Measurements from ENCODE around the gene CRYBG1.
"Not testable (repeated sequence)": the region's sequence is repeated elsewhere in the genome, so short reads cannot be mapped to it uniquely, and the experiment has no call there.

The CRYBG1 gene

DNA sequence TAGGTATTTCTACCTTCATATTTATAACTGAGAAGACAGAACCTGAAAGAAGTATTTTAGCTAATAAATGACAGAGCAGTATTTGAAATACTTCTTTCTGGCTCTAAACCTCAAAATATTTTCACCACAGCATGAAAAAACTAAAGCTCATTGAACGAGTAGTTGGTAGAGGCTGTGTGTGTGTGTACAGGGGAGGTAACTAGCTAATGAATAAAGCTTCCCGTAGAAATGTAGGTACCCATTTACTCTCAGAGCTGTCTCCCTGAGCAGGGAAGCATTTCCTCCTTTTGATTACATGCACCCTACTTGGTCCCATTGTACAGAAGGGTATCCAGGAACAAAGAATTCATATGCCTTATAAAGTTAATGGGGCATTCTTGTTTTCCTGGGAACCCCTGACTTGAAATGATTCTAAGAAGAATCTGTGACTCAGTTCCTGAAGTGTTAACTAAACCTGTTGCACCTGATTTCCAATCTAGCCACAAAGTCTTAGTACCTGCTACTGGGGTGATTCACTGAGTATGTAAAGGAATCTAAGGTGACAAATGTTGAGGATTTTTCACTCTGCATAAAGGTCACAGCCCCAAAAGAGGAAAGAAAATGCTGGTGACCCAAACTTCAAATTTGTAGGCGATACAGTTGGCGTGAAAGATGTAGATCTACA is 12.5 kb downstream of the CRYBG1 start:
- DNase-seq (ENCODE audit: low read depth), result no peak

DNA sequence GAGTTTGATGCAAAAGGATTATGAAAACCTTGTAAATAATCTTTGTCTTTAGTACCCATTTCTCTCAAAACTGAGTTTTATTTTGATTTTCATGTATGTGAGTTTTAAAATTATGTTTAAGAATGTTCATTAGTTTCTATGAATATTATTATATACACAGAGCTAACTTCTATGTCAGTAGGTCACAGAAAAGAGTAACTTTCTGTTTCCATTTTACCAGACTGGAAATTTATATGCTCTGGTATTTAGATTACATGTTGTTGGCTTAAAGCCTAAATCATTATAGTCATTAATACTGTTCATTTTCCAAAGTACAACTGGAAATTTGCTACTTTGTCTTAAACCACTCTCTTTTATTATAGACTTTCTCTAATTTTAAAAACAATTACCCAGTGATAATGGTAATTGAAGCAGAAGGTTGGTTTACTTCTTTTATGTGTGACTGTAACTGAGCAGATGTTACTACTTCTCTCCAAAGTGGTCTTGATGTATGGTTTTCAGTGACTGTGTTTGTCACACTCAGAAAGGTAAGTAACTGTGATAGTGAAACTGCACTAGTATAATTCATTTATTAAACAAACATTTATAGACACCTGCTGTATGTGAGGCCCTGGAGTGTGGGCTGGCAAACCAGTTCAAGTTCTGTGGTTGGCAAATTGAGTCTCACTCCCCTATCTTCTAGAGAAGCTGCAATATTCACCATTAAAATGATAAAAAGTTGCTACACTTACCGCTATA is 13.2 kb downstream of the CRYBG1 start:
- no peak for DNase-seq (ENCODE audit: low read depth)

- no peak for DNase-seq (ENCODE audit: low read depth)
These were observed 16.6 kb downstream of the CRYBG1 start for GRCh38 chr6:106377061-106377540.

GRCh38 chr6:106379951-106380350 is 19.4 kb downstream of the CRYBG1 start:
- no peak for DNase-seq (ENCODE audit: low read depth)

GRCh38 chr6:106380407-106380806 is 19.9 kb downstream of the CRYBG1 start:
- no peak for DNase-seq (ENCODE audit: low read depth)

GRCh38 chr6:106381223-106381622 is 20.7 kb downstream of the CRYBG1 start:
- no peak for DNase-seq (ENCODE audit: low read depth)

GRCh38 chr6:106381881-106382280 is 21.4 kb downstream of the CRYBG1 start:
- no peak for DNase-seq (ENCODE audit: low read depth)

- DNase-seq (ENCODE audit: low read depth), result no peak
These were observed 23.1 kb downstream of the CRYBG1 start for GRCh38 chr6:106383573-106383972.

GRCh38 chr6:106385530-106385929 is 25.0 kb downstream of the CRYBG1 start:
- no peak for DNase-seq (ENCODE audit: low read depth)

DNA sequence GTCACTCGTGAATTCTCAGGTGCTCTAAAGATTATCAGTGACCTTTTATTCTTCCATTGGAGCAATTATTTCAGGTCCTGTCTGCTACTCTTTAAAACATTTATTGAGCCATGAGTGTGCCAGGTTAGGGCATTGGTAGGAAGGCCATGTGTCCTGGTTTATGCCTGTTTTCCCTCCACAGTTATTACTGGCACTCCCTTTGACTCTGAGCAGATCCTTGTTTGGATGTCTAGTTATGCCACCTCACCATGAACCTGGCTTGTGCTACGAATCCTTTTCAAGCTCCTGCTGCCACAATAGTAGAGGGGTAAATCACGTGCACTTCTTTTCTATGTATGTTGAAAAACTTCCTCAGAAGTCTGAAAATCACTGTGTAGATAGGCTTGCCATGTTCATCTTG is 27.4 kb downstream of the CRYBG1 start:
- no peak for DNase-seq (ENCODE audit: low read depth)

- DNase-seq (ENCODE audit: low read depth), result no peak
These were observed 29.6 kb downstream of the CRYBG1 start for GRCh38 chr6:106390088-106390487.

DNA sequence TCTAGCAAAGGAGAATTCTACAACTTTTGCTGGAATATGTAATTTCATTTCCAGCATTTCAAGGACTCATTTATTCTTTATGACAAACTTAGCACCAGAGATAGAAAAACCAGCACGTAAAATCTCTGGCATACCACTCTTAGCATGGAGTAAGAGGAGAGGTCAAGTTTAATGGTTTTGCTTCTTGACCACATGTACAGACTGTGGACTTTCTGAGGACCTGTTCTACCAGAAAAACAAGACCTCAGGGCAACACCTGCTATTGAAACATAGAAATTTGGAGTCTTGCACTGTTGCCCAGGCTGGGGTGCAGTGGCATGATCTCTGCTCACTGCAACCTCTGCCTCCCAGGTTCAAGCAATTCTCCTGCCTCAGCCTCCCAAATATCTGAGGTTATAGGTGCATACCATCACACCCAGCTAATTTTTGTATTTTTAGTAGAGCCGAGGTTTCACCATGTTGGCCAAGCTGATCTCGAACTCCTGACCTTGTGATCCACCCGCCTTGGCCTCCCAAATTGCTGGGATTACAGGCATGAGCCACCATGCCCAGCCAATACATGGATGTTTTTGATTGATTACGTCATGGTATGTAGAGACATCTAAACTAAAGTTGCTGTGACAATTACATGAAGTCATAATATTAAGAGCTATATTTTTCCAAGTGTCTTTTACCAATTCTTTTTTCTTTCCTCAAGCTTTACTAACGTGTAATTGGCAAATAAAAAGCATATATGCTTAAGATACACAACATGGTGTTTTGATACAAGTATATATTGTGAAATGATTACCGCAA is 36.1 kb downstream of the CRYBG1 start:
- DNase-seq (ENCODE audit: low read depth), result no peak

GRCh38 chr6:106397431-106397830 is 36.9 kb downstream of the CRYBG1 start:
- DNase-seq (ENCODE audit: low read depth), result no peak

GRCh38 chr6:106398621-106399020 is 38.1 kb downstream of the CRYBG1 start:
- DNase-seq (ENCODE audit: low read depth), result no peak

DNA sequence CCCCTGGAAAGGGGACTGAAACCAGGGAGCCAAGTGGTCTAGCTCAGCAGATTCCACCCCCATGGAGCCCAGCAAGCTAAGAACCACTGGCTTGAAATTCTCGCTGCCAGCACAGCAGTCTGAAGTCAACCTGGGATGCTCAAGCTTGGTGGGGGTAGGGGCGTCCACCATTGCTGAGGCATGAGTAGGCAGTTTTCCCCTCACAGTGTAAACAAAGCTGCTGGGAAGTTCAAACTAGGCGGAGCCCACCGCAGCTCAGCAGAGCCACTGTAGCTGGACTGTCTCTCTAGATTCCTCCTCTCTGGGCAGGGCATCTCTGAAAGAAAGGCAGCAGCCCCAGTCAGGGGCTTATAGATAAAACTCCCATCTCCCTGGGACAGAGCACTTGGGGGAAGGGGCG is 44.5 kb downstream of the CRYBG1 start:
- not testable (repeated sequence) for DNase-seq (ENCODE audit: low read depth)

- DNase-seq (ENCODE audit: low read depth), result no peak
These were observed 50.5 kb downstream of the CRYBG1 start for GRCh38 chr6:106411056-106411455.

DNA sequence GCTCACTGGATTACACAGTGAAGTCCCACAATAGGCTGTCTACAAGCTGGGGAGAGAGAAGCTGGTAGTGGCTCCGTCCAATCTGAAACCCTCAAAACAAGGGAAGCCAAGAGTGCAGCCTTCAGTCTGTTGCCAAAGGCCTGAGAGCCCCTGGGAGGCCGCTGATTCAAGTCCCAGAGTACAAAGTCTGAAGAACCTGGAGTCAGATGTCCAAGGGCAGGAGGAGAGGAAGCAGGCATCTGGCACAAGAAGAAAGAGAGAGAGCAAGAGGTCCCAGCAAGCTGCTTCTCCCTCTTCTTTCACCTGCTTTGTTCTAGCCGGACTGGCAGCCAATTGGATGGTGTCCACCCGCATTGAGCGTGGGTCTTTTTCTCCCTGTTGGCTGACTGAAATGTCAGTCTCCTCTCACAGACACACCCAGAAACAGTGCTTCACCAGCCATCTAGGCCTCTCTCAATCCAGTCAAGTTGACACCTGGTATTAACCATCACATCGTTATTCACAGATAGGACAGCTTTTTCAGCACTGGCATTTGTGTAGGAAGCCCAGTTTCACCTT is 51.2 kb downstream of the CRYBG1 start:
- DNase-seq (ENCODE audit: low read depth), result no peak

- no peak for DNase-seq (ENCODE audit: low read depth)
These were observed 52.5 kb downstream of the CRYBG1 start for GRCh38 chr6:106413016-106413415.

GRCh38 chr6:106413722-106414121 is 53.2 kb downstream of the CRYBG1 start:
- no peak for DNase-seq (ENCODE audit: low read depth)

DNA sequence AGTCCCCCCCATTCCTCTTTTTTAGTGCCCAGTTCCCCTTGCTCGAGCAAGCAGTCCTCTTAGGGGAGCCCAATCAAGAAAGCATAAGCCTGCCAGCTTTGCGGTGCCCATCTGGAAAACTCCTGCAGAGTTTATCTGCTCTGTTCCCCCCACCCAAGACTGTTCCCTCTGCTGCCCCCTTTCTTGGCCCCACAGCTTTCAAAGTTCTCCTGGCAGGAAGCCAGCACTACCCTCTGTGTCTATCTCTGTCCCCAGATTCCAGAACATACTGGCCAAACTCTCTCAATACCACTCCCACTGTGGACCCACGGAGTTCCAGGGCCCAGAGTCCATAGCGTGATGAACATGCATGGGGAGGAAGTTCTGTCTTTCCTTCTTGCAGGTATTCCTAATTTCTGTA is 55.4 kb downstream of the CRYBG1 start:
- no peak for DNase-seq (ENCODE audit: low read depth)

DNA sequence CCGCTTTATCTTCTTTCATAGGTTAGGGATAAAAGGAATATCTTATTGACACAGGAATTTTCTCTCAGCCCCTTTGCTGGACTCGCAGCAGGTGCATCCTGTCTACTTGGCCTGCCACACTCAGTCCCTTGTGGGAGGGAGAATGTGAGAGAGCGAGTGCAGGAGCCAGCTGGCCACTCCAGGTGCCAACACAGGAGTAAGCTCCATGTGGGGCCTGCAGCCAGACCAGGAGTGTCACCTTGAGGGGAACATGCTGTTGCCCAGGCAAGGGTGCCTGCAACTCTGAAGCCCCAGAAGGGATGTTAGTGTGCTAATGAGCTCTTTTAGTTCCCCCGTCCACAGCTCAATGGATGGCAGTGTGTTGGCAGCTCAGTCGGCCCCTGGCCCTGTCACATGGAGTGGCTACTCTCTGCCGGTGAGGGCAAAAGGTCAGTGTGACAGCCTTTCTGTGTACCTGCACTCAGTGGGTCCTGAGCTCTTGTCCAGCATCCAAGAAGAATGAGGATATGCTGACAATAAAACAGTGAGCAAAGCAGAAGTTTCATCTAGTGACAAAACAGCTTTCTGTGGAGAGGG is 57.1 kb downstream of the CRYBG1 start:
- no peak for DNase-seq (ENCODE audit: low read depth)

Measured in stimulated activated CD8-positive, alpha-beta memory T cell treated with anti-CD3 and anti-CD28 coated beads, Interleukin-4, amount 100 ng/mL, for 24 hours (primary cell).